Ovary (tissue), 3 donors: ENCODE data around the gene CYB5RL.

Source experiments
- CTCF ChIP-seq, 3 donors: fragments of 450-650 bp in 2 of 3; fragments of 200-600 bp in 1 of 3; IDR thresholded peaks; one replicate each; pipeline versions ENCODE4 v1.5.1 to v1.8.0; 2016 to 2022; ENCODE audit warnings: antibody characterized with exemption in 3 of 3, mild to moderate bottlenecking in 1 of 3
- EP300 ChIP-seq: sonication (generic); formaldehyde crosslinking; IDR thresholded peaks from one replicate; pipeline ENCODE4 v1.6.1; 2017; ENCODE audit warnings: antibody characterized with exemption
- POLR2A ChIP-seq: fragments of 450-650 bp; IDR thresholded peaks from one replicate; pipeline ENCODE4 v1.6.1; 2017; ENCODE audit warnings: antibody characterized with exemption, mild to moderate bottlenecking, moderate library complexity
- donor health status: DM: no; HTN: no; CAD: no.

DNA sequence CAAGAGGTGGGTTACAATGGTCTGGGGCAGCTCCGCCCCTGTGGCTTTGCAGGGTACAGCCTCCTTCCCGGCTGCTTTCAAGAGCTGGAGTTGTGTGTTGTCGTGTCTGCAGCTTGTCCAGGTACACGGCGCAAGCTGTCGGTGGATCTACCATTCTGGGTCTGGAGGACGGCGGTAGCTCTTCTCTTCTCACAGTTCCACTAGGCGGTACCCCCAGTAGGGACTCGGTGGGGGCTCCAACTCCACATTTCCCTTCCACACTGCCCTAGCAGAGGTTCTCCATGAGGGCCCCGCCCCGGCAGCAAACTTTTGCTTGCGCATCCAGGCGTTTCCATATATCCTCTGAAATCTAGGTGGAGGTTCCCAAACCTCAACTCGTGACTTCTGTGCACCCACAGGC lies 34.7 kb downstream of the CYB5RL start:
- no peak for TF ChIP-seq CTCF (IDR thresholded peaks at IDR 0.05)
- no peak for TF ChIP-seq POLR2A
- no peak for TF ChIP-seq EP300
